ENCODE measurements around the gene TRMT10C.
"Not testable (repeated sequence)": the region's sequence is repeated elsewhere in the genome, so short reads cannot be mapped to it uniquely, and the experiment has no call there.

Gene TRMT10C

DNA sequence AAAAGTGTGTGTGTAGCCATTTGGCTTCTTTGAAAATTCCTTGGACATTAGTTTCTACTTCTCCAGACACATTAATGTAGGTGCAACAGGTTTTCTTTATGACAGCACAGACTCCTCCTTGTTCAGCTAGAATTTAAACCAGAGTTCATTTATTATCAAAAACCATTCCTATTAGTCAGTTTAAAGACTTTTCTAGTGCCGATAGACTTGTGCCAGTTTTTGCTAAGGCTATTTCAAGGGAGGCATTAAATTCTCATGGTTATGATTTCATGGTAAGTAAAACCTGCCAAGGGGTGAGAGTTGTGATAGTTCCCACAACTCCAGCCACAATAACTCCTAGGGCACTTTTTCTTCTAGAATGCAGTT lies 28.1 kb upstream of the TRMT10C start:
- Mint-ChIP-seq H3K4me3 (no peak overlapping the region), H3K27ac (no peak overlapping the region), H3K27me3 (no peaks in the 10 kb centered on the region), H3K4me1 (peaks cover 28% of the 10 kb centered on the region), H3K9me3 (peaks cover 10 to 13% of the 10 kb centered on the region in 2 donors)
- ATAC-seq, result no peak
- no peak for DNase-seq

DNA sequence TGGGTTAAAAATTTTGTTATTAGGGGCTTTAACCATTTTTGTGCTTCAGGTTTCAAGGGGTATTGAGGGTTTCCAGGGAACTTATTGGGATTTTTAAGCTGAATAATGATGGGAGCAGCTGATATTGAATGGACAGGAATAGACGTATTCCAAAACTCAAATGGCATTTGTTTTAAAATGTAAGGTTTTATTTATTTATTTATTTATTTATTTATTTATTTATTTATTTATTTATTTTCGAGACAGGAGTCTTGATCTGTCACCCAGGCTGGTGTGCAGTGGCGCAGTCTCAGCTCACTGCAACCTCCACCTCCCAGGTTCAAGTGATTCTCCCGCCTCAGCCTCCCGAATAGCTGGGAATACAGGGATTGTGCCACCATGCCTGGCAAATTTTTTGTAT lies 26.4 kb upstream of the TRMT10C start:
- DNase-seq (no peak), ATAC-seq (no peak)
- H3K4me3 Mint-ChIP-seq, result no peak overlapping the region
- H3K27ac Mint-ChIP-seq, result no peak overlapping the region
- H3K4me1 Mint-ChIP-seq, result peaks cover 23% of the 10 kb centered on the region
- no peaks in the 10 kb centered on the region for H3K27me3 Mint-ChIP-seq
- peaks cover 4 to 9% of the 10 kb centered on the region in 2 donors for H3K9me3 Mint-ChIP-seq

DNA sequence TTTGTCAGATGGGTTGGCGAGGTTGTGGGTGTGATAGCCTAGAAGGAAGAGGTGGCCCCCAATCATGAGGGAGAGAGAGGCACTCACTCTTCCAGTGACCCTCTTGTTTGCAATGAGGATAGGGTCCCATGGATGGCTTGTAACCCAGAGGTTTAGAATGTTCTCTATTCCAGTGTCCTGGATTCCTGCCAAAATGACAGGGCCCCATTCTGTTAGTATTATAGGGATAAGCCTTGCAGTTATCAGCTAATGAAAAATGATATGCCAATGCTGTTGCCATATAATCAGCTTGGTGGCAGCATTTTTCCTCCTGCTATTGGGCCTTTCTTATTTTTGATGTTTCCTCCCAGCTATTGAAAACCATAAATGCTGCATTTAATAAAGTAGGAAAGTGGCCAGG lies 25.4 kb upstream of the TRMT10C start:
- Mint-ChIP-seq H3K4me1 (peaks cover 13% of the 10 kb centered on the region), H3K4me3 (no peak overlapping the region), H3K9me3 (peaks cover 0 to 5% of the 10 kb centered on the region in 2 donors), H3K27me3 (no peaks in the 10 kb centered on the region), H3K27ac (no peak overlapping the region)
- ATAC-seq (no peak), DNase-seq (no peak)

DNA sequence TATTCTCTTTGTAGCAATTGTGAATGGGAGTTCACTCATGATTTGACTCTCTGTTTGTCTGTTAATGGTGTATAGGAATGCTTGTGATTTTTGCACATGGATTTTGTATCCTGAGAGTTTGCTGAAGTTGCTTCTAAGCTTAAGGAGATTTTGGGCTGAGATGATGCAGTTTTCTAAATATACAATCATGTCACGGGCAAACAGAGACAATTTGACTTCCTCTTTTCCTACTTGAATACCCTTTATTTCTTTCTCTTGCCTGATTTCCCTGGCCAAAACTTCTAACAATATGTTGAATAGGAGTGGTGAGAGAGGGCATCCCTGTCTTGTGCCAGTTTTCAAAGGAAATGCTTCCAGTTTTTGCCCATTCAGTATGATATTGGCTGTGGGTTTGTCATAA lies 24.7 kb upstream of the TRMT10C start:
- not testable (repeated sequence) for H3K27ac Mint-ChIP-seq, H3K9me3 Mint-ChIP-seq, H3K4me3 Mint-ChIP-seq, H3K27me3 Mint-ChIP-seq, DNase-seq, ATAC-seq, H3K4me1 Mint-ChIP-seq

DNA sequence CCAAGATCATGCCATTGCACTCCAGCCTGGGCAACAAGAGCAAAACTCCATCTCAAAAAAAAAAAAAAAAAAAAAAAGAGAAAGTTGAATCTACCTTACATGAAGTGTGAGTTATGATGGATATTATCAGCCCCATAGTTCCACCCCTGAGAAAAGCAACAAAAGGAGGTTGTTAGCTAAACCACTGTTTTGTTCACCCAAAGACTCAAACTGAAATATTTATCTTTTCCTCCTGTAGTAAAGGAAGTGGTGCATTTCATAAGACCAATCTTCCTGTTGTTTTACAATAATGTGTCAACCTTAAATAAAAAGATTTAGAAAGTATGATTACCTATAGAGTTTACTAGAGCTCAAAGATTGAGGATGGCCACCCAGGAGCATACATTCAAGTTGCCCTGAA lies 18.7 kb upstream of the TRMT10C start:
- peaks cover 25% of the 10 kb centered on the region for H3K4me1 Mint-ChIP-seq
- peaks cover 0 to 9% of the 10 kb centered on the region in 2 donors for H3K9me3 Mint-ChIP-seq
- H3K27me3 Mint-ChIP-seq, result no peaks in the 10 kb centered on the region
- DNase-seq, result no peak
- ATAC-seq, result peak; percentile 83
- peak overlapping the region in 1 of 2 donors; percentile 44 for H3K27ac Mint-ChIP-seq
- H3K4me3 Mint-ChIP-seq, result peak overlapping the region in 1 of 2 donors; percentile 57

DNA sequence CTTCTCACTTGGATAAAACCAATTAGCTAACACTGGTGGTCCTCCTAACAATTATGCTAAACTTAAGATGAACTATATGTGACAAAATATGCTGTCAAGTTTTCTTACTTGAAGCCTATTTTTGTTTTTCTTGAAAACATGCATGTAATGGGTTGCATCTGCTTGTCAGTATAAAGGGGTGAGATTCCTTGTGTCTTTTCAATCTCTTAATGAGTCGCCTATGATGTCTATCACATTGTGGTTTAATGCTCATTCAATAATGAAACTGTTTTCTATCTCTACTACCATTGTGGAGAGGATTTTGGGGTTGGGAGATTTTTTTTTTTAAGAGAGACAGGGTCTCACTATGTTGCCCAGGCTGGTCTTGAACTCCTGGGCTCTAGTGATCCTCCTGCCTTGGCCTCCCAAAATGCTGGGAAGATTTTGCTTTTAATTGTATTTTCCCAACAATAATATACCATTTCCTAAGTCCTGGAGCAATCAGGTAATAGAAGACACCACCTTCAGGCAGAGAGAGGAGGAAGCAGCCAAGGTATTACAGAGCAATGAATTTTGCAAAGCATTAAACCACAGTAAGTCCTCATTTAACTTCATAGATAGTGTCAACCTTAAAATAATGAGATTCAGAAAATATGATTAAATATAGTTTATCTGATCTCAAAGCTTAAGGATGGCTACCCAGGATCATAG lies 17.4 kb upstream of the TRMT10C start:
- ATAC-seq (peak; percentile 90), DNase-seq (no peak)
- Mint-ChIP-seq H3K27me3 (no peaks in the 10 kb centered on the region), H3K4me1 (peaks cover 25% of the 10 kb centered on the region), H3K27ac (no peak overlapping the region), H3K4me3 (peak overlapping the region in 1 of 2 donors; percentile 15), H3K9me3 (peaks cover 0 to 9% of the 10 kb centered on the region in 2 donors)

GRCh38 chr3:101548527-101549105 lies 13.1 kb upstream of the TRMT10C start:
- Mint-ChIP-seq H3K4me3 (no peak overlapping the region), H3K27me3 (no peaks in the 10 kb centered on the region)
- ATAC-seq, result no peak

DNA sequence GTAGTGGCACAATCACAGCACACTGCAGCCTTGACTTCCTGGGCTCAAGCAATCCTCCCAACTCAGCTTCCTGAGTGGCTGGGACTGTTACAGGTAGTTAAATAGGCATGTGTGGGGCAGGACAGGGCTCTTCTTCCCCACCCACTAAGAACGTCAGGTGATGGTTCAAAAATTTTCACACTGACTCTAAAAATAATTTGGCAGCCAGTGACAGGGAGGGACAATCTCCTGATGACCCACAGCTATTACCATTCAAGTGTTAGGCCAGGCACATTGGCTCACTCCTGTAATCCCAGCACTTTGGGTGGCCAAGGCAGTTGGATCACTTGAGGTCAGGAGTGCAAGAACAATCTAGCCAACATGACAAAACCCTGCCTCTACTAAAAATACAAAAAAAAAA lies 12.2 kb upstream of the TRMT10C start:
- DNase-seq (no peak), ATAC-seq (no peak)
- no peaks in the 10 kb centered on the region for H3K27me3 Mint-ChIP-seq
- peaks cover under 1% of the 10 kb centered on the region for H3K4me1 Mint-ChIP-seq
- peaks cover 0 to 5% of the 10 kb centered on the region in 2 donors for H3K9me3 Mint-ChIP-seq
- no peak overlapping the region for H3K4me3 Mint-ChIP-seq
- no peak overlapping the region for H3K27ac Mint-ChIP-seq

More at GRCh38 chr3:101548527-101549105, 13.1 kb upstream of the TRMT10C start:
- peaks cover 0 to 9% of the 10 kb centered on the region in 2 donors for H3K9me3 Mint-ChIP-seq
- H3K4me1 Mint-ChIP-seq, result peaks cover 9% of the 10 kb centered on the region
- no peak for DNase-seq
- H3K27ac Mint-ChIP-seq, result peak overlapping the region in 1 of 2 donors; percentile 30

DNA sequence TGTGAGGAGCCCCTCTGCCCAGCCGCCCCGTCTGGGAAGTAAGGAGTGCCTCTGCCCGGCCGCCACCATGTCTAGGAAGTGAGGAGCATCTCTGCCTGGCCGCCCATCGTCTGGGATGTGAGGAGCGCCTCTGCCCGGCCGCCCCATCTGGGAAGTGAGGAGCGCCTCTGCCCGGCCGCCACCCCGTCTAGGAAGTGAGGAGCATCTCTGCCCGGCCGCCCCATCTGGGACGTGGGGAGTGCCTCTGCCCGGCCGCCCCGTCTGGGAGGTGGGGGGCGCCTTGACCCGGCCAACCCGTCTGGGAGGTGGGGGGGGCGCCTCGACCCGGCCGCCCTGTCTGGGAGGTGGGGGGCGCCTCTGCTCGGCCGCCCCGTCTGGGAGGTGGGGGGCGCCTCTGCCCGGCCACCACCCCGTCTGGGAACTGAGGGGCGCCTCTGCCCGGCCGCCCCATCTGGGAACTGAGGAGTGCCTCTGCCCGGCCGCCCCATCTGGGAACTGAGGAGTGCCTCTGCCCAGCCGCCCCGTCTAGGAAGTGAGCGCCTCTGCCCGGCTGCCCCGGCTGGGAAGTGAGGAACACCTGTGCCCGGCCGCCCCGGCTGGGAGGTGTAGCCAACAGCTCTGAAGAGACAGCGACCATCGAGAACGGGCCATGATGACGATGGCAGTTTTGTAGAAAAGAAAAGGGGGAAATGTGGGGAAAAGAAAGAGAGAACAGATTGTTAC lies 10.1 kb upstream of the TRMT10C start:
- not testable (repeated sequence) for H3K4me3 Mint-ChIP-seq, DNase-seq, H3K4me1 Mint-ChIP-seq, H3K9me3 Mint-ChIP-seq, H3K27me3 Mint-ChIP-seq
- peak; percentile 82 for ATAC-seq
- H3K27ac Mint-ChIP-seq, result peak overlapping the region in 1 of 2 donors; percentile 12

GRCh38 chr3:101553381-101553780 lies 8.3 kb upstream of the TRMT10C start:
- H3K27ac Mint-ChIP-seq, DNase-seq, H3K9me3 Mint-ChIP-seq, H3K4me3 Mint-ChIP-seq, H3K4me1 Mint-ChIP-seq, H3K27me3 Mint-ChIP-seq, ATAC-seq: not testable (repeated sequence)

DNA sequence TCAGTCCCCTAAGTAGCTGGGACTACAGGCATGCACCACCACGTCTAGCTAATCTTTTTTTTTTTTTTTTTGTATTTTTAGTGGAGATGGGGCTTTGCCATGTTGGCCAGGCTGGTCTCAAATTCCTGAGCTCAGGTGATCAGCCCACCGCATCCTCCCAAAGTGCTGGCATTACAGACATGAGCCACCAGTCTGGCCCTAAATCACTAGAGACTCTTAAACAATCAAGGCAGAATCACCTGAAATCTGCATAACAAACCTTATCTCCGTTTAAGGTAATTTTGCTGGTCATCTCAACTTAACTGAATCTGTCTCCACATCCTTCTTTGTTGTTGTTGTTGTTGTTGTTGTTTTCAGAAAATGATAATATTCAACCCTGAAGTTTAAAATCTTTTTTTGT lies 5.6 kb upstream of the TRMT10C start:
- Mint-ChIP-seq H3K9me3 (peaks cover 0 to 5% of the 10 kb centered on the region in 2 donors), H3K4me1 (peaks cover 8% of the 10 kb centered on the region), H3K27me3 (peaks cover 8% of the 10 kb centered on the region), H3K27ac (no peak overlapping the region), H3K4me3 (no peak overlapping the region)
- ATAC-seq, result no peak
- DNase-seq, result no peak

DNA sequence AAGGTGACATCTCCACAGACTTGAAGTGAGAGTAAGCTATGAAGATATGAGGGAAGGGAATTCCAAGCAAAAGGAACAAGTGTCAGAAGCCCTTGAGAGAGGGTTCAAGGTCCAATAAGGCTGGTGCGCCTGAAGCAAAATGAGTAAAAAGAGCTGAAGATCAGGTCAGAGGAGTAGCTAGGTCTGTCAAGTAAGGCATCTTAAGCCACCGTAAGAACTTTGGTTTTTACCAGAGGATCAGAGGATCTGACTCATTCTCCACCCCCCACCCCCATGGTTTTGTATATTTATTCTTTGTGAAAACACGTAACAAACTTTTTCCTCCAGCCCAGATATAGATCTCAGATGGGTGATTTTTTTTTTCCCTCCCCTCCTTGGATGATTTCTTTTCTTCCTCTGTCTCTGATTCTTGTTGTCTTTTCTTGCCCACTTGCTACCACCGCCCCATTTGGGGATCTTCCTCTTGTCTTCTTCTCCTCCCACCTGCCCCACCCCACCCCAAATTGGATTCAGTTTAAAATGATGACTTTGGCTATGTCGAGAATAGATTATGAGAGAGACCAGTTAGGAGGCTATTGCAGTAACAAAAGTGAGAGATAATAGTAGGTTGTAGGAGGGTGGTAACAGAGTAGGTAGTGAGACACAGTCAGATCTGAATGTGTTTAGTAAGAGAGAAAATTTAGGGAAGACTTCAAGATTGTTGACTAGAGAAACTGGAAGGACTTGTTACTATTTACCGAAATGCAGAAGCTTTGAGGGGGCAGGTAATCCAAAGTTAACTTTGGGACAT lies 6.1 kb downstream of the TRMT10C start:
- peaks cover 74% of the 10 kb centered on the region for H3K4me1 Mint-ChIP-seq

GRCh38 chr3:101571028-101571895 lies 9.6 kb downstream of the TRMT10C start:
- Mint-ChIP-seq H3K27me3 (no peaks in the 10 kb centered on the region), H3K27ac (peak overlapping the region; percentile 32 to 74), H3K4me1 (peaks cover 74% of the 10 kb centered on the region), H3K4me3 (peak overlapping the region; percentile 69 to 71), H3K9me3 (no peaks in the 10 kb centered on the region)
- DNase-seq (no peak), ATAC-seq (no peak)

More for the DNA sequence above, 6.1 kb downstream of the TRMT10C start:
- H3K27me3 Mint-ChIP-seq, result no peaks in the 10 kb centered on the region
- H3K4me3 Mint-ChIP-seq, result peak overlapping the region in 1 of 2 donors; percentile 23
- H3K9me3 Mint-ChIP-seq, result no peaks in the 10 kb centered on the region
- ATAC-seq (peak; percentile 84), DNase-seq (no peak)
- H3K27ac Mint-ChIP-seq, result peak overlapping the region in 1 of 2 donors; percentile 73

GRCh38 chr3:101573449-101574387 lies 12.1 kb downstream of the TRMT10C start, which contains the start of gene PCNP:
Gene PCNP (plus strand): TSS chr3:101574180. CDS start chr3:101574216, 36 bp downstream.
- Mint-ChIP-seq H3K4me1 (peaks cover 68% of the 10 kb centered on the region), H3K9me3 (no peaks in the 10 kb centered on the region), H3K27ac (peak within 1 kb of the TSS; percentile 99 to 100), H3K4me3 (peak within 1 kb of the TSS; percentile 88 to 93), H3K27me3 (no peaks in the 10 kb centered on the region)
- ATAC-seq (peak; percentile 89), DNase-seq (peak; percentile 98 to 99)
